GM12878 (cell line): ENCODE results near the gene TYK2. TPM values are rescaled to one million over a fixed set of nuclear protein-coding genes. Genes with fewer than 3 reads are reported as not detected.
A peak's percentile ranks its signal among the peaks of the same experiment; 100 is the strongest.

Experiments used
- ASH2L ChIP-seq: fragments of 300-600, 200-600 bp; sonication (generic); IDR thresholded peaks from 2 replicates; pipeline ENCODE4 v1.6.1; 2017; ENCODE audit warnings: low read depth, mild to moderate bottlenecking, borderline replicate concordance
- BCL11A ChIP-seq: IDR thresholded peaks from 2 replicates; pipeline ENCODE4 v1.6.1; 2011; ENCODE audit warnings: low read depth, low read length
- CEBPB ChIP-seq, 2 experiments: fragments of 150-350 bp in 1 of 2; IDR thresholded peaks; 2 replicates each; pipeline ENCODE4 v1.6.1; 2012 to 2014; ENCODE audit warnings: low read depth in 2 of 2, low read length in 2 of 2, borderline replicate concordance in 1 of 2, inconsistent platforms in 1 of 2
- CHD4 ChIP-seq: fragments of 200-600 bp; sonication (generic); IDR thresholded peaks from 2 replicates; pipeline ENCODE4 v1.6.1; 2016; ENCODE audit warnings: mild to moderate bottlenecking
- EP300 ChIP-seq, 2 experiments: fragments of 150-350 bp in 1 of 2; IDR thresholded peaks; 2 replicates each; pipeline ENCODE4 v1.6.1; 2011 to 2012; ENCODE audit warnings: low read depth in 2 of 2, low read length in 2 of 2, borderline replicate concordance in 1 of 2, improper control_type of control experiment in 1 of 2, inconsistent platforms in 1 of 2; ENCODE audit not compliant: control insufficient read depth in 1 of 2
- FOXM1 ChIP-seq: IDR thresholded peaks from 2 replicates; pipeline ENCODE4 v1.6.1; 2012; ENCODE audit warnings: low read depth, mild to moderate bottlenecking, inconsistent platforms, low read length, moderate library complexity
- HCFC1 ChIP-seq: fragments of 150-350 bp; IDR thresholded peaks from 2 replicates; pipeline ENCODE4 v1.6.1; 2014; ENCODE audit warnings: low read length
- HDGF ChIP-seq: fragments of 450-650 bp; IDR thresholded peaks from 2 replicates; pipeline ENCODE4 v1.6.1; 2016; ENCODE audit warnings: antibody characterized with exemption
- IKZF2 ChIP-seq, 2 experiments: fragments of 450-650 bp; IDR thresholded peaks; 2 replicates each; pipeline ENCODE4 v1.6.1; 2017; ENCODE audit warnings: mild to moderate bottlenecking in 2 of 2, moderate library complexity in 2 of 2
- PML ChIP-seq: IDR thresholded peaks from 2 replicates; pipeline ENCODE4 v1.6.1; 2012; ENCODE audit warnings: low read length, inconsistent platforms
- POLR2AphosphoS2 ChIP-seq: IDR thresholded peaks from 2 replicates; pipeline ENCODE4 v1.6.1; 2011; ENCODE audit warnings: low read depth, mild to moderate bottlenecking, low read length, improper control_type of control experiment, moderate library complexity
- RBBP5 ChIP-seq: fragments of 200-600 bp; sonication (generic); conservative IDR thresholded peaks from 2 replicates; pipeline ENCODE4 v1.6.1; 2016
- SUPT20H ChIP-seq: IDR thresholded peaks from 2 replicates; pipeline ENCODE4 v1.6.1; 2011; ENCODE audit warnings: low read depth, mild to moderate bottlenecking, low read length, moderate library complexity, borderline replicate concordance; ENCODE audit not compliant: control insufficient read depth
- TCF12 ChIP-seq: IDR thresholded peaks from 2 replicates; pipeline ENCODE4 v1.6.1; 2011; ENCODE audit warnings: low read depth, mild to moderate bottlenecking, low read length
- YBX1 ChIP-seq: fragments of 450-650 bp; IDR thresholded peaks from 2 replicates; pipeline ENCODE4 v1.6.1; 2016; ENCODE audit warnings: antibody characterized with exemption
- YY1 ChIP-seq: IDR thresholded peaks from 2 replicates; pipeline ENCODE4 v1.6.1; 2011; ENCODE audit warnings: low read depth, mild to moderate bottlenecking, low read length
- ZBED1 ChIP-seq: IDR thresholded peaks from 2 replicates; pipeline ENCODE4 v1.6.1; 2016; ENCODE audit warnings: borderline replicate concordance
- ZNF274 ChIP-seq: IDR thresholded peaks from one replicate; pipeline ENCODE4 v1.8.0; 2011; ENCODE audit not compliant: insufficient read length, insufficient read depth
- ZNF622 ChIP-seq: fragments of 450-650 bp; IDR thresholded peaks from 2 replicates; pipeline ENCODE4 v1.6.1; 2017; ENCODE audit warnings: mild to moderate bottlenecking, inconsistent platforms
- ZZZ3 ChIP-seq: IDR thresholded peaks from 2 replicates; pipeline ENCODE4 v1.6.1; 2011; ENCODE audit warnings: low read depth; ENCODE audit not compliant: control insufficient read depth, insufficient read length
- polyA plus RNA-seq, 11 experiments: library from polyadenylated mRNA; depleted of rRNA in 4 of 11; unstranded in 6 of 11; stranded (reverse) in 5 of 11; fragments of >200 nt; fragmentation: Nextera tagmentation in 4 of 11; fragmentation: Illumina TruSeq in 1 of 11; extraction: Ambion mirVana in 4 of 11; extraction: Trizol in 1 of 11; gene quantifications; 1 replicate in 1 of 11; 2 replicates in 10 of 11; pipeline versions ENCODE4 v1.2.1 to v1.2.3, GENCODE V29; 2011 to 2016; ENCODE audit warnings: inconsistent platforms in 2 of 11, missing spikeins in 2 of 11, low read depth in 1 of 11
- total RNA-seq, 4 experiments: library from RNA; depleted of rRNA in 3 of 4; stranded (reverse); fragments of >200 nt in 3 of 4; fragmentation: Illumina TruSeq in 1 of 4; extraction: Trizol in 1 of 4; gene quantifications; 2 replicates each; pipeline versions ENCODE4 v1.2.1 to v1.2.3, GENCODE V29; 2013 to 2021
- TF ChIP-seq, protein P1 (sequence below): fragments of 450-650 bp; conservative IDR thresholded peaks from 2 replicates; pipeline ENCODE4 v1.6.1; 2017; ENCODE audit warnings: mild to moderate bottlenecking, moderate library complexity
- TF ChIP-seq, protein P2 (sequence below): fragments of 450-650 bp; IDR thresholded peaks from 2 replicates; pipeline ENCODE4 v1.6.1; 2017; ENCODE audit warnings: mild to moderate bottlenecking, low read depth, inconsistent platforms; ENCODE audit not compliant: poor library complexity, severe bottlenecking
- TF ChIP-seq, protein P3 (sequence below): IDR thresholded peaks from 2 replicates; pipeline ENCODE4 v1.6.1; 2012; ENCODE audit warnings: low read depth, low read length, improper control_type of control experiment

The TYK2 gene
- total and polyA plus RNA-seq, 10 of the 15 experiments (the other 5 are each of a cell fraction or from before 2014, with no cell fraction given) = 36.4 to 364 (median 179) TPM

DNA sequence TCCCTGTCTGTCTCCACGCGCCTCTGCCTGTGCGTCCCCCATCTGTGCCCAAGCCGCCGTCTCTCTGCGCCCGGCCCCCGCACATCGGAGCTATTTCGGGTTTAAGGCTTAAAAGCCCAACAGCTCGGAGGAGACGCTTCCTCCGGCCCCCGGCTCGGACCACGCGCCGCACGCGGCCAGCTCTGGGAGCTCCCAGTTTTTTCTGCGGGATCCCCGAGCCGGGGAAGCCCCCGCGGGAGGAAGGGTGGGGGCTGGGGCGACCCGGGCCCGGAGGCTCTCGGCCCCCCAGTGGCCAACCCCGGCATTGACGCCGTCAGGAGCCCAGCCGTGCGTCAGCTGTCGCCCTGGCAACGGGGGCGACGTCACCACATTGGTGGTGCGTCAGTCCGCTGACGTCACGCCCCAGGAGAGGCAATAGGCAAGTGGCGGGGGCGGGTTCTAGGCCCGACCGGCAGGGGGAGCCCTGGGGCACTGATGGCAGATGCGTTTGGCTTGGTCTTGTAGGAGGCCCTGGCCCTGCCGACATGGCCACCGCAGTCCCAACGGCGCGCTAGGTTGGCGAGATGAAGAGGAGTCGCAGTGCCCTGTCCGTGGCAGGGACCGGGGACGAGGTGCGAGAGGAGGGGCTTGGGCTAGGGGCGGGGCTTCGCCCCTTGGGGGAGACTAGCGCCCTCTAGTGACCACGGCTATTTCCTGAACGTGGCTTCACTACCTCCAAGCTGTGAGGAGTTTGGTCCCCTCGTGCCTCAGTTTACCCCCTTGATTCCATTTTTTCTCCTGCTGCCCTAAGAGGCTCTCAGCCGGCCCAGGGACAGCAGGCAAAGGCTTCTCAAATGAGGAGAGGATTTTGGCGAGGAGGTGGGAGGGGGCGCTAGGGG lies 36.2 kb upstream of the TYK2 start (continued):
- TF ChIP-seq CEBPB (IDR thresholded peaks at IDR 0.05; ENCODE audit: borderline replicate concordance in 1 of 2, low read depth in 2 of 2, low read length in 2 of 2) (no peak), HDGF (peak; percentile 83), IKZF2 (IDR thresholded peaks at IDR 0.05) (peak; percentile 83 to 89), ZNF622 (no peak), CHD4 (no peak; the same call in 1 of the 2 replicates), ZBED1 (no peak), ZNF274 (no peak), SUPT20H (no peak), HCFC1 (peak; percentile 40), YBX1 (no peak), YY1 (peak; percentile 21), EP300 (IDR thresholded peaks at IDR 0.05; ENCODE audit: borderline replicate concordance in 1 of 2, control insufficient read depth in 1 of 2, low read depth in 2 of 2, low read length in 2 of 2) (peak in 1 of 2 experiments; percentile 74; a peak in 2 of 4 replicates), ASH2L (no peak), FOXM1 (no peak), BCL11A (no peak), TCF12 (peak; percentile 75; the same call in 1 of the 2 replicates), ZZZ3 (no peak), POLR2AphosphoS2 (no peak), PML (no peak), RBBP5 (no peak)
- TF ChIP-seq, protein P1, sequence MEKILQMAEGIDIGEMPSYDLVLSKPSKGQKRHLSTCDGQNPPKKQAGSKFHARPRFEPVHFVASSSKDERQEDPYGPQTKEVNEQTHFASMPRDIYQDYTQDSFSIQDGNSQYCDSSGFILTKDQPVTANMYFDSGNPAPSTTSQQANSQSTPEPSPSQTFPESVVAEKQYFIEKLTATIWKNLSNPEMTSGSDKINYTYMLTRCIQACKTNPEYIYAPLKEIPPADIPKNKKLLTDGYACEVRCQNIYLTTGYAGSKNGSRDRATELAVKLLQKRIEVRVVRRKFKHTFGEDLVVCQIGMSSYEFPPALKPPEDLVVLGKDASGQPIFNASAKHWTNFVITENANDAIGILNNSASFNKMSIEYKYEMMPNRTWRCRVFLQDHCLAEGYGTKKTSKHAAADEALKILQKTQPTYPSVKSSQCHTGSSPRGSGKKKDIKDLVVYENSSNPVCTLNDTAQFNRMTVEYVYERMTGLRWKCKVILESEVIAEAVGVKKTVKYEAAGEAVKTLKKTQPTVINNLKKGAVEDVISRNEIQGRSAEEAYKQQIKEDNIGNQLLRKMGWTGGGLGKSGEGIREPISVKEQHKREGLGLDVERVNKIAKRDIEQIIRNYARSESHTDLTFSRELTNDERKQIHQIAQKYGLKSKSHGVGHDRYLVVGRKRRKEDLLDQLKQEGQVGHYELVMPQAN = peak; percentile 84
- TF ChIP-seq, protein P2, sequence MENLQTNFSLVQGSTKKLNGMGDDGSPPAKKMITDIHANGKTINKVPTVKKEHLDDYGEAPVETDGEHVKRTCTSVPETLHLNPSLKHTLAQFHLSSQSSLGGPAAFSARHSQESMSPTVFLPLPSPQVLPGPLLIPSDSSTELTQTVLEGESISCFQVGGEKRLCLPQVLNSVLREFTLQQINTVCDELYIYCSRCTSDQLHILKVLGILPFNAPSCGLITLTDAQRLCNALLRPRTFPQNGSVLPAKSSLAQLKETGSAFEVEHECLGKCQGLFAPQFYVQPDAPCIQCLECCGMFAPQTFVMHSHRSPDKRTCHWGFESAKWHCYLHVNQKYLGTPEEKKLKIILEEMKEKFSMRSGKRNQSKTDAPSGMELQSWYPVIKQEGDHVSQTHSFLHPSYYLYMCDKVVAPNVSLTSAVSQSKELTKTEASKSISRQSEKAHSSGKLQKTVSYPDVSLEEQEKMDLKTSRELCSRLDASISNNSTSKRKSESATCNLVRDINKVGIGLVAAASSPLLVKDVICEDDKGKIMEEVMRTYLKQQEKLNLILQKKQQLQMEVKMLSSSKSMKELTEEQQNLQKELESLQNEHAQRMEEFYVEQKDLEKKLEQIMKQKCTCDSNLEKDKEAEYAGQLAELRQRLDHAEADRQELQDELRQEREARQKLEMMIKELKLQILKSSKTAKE = peak; percentile 62
- TF ChIP-seq, protein P3, sequence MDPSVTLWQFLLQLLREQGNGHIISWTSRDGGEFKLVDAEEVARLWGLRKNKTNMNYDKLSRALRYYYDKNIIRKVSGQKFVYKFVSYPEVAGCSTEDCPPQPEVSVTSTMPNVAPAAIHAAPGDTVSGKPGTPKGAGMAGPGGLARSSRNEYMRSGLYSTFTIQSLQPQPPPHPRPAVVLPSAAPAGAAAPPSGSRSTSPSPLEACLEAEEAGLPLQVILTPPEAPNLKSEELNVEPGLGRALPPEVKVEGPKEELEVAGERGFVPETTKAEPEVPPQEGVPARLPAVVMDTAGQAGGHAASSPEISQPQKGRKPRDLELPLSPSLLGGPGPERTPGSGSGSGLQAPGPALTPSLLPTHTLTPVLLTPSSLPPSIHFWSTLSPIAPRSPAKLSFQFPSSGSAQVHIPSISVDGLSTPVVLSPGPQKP = peak; percentile 75
